ENCODE results near the gene CSNK1G3.
"Not testable (repeated sequence)": the region's sequence is repeated elsewhere in the genome, so short reads cannot be mapped to it uniquely, and the experiment has no call there.

CSNK1G3 gene

DNA sequence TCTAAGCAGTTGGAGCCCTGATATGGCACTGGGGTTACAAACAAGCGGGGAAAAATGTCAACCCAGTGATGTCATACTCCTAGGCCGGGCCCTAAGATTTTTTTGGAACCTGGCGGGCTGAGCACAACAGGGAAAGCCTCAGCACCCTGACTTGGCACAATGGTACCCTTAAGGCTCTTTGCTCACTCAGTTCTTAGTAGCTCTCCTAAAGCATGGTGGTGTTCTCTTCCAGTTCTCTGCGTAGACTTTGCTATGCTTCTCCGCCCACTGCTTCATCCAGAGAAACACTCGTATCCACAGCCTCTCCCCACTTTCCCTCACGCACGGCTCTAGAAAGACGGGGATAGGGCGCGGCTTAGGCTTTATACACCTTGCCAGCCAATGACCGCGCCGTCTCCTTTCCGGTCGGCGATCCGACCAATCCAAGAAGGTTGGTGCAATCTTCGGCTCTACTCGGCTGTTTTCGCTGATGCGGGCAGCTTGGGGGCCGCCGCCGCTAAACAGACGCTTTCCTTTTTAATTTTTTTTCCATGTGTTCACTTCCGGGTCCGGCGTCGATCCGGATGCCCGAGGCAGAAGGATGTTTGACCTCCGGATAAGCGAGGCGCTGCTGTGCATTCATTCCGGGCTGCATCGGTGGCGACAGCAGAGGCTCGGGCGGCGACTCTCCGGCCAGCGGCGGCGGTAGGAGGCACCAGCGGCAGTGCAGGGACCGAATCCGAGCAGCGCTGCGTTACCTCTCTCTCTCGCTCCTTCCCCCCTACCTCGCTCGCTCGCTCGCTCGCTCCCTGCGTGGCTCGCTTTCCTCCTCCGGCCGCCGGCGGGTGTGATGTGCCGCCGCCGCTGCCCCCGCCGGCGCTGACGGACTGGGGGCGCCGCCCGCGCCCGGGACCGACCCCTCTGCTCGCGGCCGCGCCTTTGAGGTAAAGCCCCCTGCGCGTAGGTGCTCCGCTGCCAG is at the start of gene CSNK1G3:
Gene CSNK1G3 (plus strand): TSS at position 530 of the 958 bp plus-strand sequence. CDS start 33,487 bp downstream, outside the sequence.
- peak; percentile 62 to 79 (median 79) for DNase-seq (ENCODE audit: low read depth in 3 of 3)

DNA sequence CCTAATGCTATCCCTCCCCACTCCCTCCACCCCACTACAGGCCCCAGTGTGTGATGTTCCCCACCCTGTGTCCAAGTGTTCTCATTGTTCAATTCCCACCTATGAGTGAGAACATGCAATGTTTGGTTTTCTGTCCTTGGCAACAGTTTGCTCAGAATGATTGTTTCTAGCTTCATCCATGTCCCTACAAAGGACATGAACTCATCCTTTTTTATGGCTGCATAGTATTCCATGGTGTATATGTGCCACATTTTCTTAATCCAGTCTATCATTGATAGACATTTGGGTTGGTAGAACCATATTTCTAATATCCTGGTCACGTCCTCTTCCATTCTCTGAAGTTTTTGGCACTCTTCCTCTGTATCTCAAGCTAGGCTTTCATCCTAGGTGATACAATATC is 45.1 kb upstream of the CSNK1G3 start:
- DNase-seq (ENCODE audit: low read depth in 3 of 3), result not testable (repeated sequence)

DNA sequence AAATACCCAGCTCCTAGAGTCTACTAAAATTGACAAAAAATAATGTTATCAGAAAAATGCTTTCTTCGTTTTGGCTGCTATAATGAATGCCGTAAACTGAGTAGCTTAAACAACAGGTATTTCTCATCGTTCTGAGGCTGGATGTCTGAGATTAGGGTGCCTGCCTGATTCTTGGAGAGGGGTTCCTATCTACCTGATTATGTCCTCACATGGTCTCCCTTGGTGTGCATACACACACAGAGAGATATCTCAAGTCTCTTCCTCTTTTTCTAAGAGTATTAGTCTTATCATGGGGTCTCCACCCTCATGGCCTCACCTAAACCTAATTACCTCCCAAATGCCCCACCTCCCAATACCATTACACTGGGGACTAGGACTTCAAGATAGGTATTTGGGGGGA is 40.6 kb upstream of the CSNK1G3 start:
- DNase-seq (ENCODE audit: low read depth in 3 of 3), result no peak

DNA sequence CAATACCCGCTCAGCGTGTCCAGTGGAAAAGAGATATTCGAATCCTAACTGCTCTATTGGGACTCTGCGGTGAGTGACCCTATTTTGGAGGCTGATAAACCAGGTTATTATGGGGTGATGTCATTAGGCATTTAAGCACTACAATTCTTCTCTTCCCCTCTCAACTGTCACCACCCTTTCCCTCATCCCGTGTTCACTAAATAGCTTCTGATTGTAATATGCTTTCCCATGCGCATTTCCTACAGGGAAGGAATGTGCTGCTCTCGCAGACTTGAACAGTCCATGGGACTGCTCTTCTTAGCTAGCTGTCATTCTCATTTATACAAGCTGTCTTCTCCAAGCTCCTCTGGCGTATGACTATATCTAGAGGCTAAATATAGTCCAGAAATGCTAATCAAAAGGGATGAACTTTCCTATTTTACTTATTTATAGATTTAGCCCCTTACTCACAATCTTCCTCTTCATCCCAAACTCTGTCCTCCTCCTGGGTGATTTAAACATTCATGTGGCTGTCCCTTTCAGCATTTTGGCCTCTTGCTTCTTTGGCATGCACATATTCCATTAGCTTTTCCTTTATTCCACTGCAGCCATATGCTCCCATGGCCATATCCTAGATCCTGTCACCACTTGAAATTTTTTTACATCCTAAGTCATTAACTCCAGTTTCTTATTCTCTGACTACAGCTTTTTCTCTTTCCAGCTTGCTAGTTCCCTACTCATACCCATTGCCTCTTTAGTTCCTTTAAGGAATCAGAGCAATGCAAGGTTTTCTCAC is 39.6 kb upstream of the CSNK1G3 start:
- no peak for DNase-seq (ENCODE audit: low read depth in 3 of 3)

DNA sequence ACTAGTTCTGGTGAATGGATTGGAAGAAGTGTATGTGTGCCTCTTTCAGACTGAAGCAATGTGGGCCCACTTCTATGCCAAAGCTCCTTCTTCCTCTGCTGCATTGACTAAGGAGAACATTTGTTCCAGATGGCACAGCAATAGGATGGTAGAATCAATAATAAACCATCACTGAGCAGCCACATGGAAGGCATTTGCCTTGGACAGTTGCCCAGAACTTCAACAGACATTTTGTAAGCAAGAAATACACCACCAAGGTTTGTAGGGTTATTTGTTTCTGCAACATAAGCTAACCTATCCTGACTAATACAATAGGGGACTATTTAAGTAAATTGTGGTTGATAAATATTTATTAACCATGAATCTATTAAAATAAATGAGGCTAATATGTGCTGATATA is 37.7 kb upstream of the CSNK1G3 start:
- DNase-seq (ENCODE audit: low read depth in 3 of 3), result no peak

DNA sequence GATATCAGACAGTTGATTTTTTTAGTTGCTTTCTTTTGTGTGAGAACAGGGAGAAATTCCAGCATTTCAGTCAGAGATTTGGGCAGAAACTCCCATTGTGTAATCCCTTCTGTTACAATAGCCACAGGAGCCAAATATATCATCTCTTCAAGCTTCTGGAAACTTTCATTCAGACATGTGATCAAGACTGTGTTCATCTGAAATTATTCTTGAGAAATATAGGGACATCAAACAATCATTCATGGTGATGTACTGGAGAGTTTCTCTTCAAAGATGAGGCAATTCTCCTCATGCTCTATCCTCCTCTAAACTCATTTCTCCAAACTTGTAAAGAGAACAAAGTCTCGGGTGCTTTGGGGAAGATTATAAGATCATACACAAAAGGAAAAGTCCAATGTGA is 35.2 kb upstream of the CSNK1G3 start:
- no peak for DNase-seq (ENCODE audit: low read depth in 3 of 3)

DNA sequence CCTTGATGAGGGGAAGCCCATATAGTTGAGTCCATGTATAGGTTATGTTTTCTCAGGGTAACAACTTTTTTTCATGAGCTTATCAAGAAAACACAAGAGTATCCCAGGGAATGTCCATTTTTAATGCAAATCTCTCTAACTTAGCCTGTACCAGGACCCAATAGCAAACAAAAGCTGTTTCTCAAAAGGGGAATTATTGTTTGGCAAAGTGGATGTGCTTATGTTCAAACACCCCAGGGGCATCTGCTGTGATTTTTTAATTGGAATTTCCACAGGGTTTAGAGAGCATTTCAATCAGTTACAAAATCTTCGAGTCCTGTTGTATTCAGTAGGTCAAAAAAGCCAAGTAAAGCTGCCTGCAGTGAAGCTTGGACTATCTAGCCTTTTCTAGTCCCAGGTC is 33.4 kb upstream of the CSNK1G3 start:
- DNase-seq (ENCODE audit: low read depth in 3 of 3), result no peak

DNA sequence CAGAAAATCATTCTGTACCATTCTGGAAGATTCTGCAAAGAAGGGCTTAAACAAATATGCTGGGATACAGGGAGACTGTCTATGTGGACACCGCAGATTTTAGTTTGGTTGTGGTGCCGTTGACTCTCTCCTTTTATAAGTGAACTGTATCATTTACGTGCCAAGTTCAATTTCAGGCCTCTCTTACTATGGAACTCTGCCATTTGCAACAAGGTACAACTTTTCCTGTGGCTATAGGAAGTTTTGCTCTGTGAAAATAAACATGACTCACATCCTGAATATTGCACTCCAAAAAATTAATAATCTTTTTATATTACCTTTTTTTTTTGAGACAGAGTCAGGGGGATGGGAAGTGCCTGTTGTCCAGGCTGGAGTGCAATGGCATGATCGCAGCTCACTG is 29.7 kb upstream of the CSNK1G3 start:
- no peak for DNase-seq (ENCODE audit: low read depth in 3 of 3)

DNA sequence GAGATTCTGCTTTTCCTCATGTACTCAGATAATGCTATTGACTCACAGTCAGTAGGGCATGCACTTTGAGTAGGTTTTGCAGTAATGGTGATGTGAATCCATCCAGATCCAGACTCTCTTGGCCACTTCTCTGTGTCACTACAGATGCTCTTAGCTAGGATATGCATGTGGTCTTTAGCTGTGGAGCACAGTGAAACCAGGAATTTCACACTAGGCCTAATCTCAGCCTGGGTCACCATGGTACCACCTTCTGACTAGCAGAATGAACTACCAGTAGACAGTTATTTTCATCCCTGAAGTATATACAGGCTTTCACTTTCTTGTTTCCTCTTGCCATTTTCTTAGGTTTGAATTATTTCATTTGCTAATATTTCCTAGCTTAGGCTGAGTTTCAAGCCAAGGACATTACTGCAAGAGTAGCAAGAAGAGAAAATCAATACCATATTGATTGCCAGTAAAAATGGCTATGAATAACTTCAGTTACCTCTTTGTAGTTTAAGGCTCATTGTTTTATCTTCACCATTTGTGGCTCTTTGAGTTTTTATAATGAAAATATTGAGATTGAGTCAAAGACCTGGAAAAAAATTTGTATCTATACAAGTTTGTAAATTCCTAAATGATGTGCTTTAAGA is 28.4 kb upstream of the CSNK1G3 start:
- no peak for DNase-seq (ENCODE audit: low read depth in 3 of 3)

DNA sequence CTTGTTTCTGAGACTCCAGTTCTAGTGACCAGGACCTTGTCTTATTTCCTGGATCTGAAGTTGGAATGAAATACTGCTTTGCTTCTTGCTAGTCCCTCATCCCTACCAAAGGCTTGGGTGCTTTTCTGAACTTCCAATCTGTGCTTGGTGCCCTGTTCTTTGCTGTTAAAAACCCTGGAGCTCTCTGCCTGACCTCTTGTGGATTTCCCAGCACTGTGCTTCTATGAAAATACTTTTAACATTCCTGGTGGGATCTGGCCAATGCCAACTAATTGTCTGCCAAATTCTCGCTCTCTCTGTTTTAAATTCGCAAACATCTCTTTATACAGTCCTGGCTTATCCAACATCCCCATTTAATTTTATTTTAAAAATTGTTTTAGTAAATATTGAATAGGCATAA is 26.7 kb upstream of the CSNK1G3 start:
- DNase-seq (ENCODE audit: low read depth in 3 of 3), result no peak

DNA sequence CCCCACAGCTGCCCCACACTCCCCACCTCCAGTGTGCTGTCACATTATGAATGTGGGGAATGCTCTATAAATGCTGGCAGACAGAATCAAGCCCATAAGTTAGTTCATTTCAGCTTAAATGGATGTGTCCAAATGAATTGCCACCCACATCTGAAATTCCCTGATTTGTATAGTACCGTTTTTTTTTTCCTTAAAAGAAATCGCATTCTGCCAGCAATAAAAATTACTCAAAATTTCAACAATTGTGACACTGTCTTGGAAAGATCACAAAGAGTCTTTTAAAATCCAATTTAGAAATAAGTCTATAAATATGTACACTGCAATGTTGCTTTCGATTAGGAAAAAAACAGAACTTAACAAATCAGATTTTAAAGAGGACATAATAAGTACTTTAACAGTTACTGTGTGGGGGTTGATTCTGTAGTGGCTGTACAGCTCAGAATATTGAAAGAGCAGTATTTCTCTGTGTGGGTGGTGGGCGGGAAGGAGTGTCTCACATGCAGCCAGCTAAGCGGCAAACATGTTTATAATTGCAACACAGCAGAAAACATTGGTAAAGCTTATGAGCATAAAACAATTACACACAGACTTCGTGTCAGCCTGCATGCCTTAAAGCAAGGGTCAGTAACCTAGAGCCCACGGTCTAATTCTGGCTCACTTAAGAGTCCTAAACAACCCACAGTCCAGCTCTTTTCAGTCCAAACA is 24.9 kb upstream of the CSNK1G3 start:
- no peak for DNase-seq (ENCODE audit: low read depth in 3 of 3)

DNA sequence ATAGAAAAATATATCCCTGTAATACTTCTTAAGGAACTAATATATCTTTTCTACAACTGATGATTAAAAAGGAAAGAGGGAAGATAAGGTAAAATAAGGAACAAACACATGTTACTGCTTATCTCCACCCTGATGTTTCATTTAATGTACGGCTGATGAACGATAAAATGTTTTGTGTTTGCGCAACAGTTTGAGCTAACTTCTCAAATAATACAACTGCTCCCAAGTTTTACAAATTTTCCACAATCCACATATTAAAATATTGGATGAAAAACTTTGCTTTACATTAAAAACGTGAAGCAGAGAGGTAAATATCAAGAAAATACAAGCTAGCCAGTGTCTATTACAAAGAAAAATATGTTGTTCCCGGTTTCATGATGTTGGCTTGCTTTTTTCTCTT is 21.0 kb upstream of the CSNK1G3 start:
- no peak for DNase-seq (ENCODE audit: low read depth in 3 of 3)

DNA sequence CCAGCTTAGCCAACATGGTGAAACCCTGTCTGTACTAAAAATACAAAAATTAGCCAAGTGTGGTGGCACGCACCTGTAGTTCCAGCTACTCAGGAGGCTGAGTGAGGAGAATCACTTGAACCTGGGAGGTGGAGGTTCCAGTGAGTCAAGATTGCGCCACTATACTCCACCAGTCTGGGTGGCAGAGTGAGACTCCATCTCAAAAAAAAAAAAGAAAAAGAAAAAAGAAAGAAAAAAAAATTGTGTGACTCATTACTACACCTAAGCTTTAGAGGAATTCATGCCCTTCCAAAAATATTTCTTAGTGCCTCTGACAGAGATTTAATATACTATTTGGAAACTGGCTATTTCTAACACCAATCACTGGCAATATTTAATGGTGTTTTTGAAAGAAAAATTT is 16.8 kb upstream of the CSNK1G3 start:
- DNase-seq (ENCODE audit: low read depth in 3 of 3), result not testable (repeated sequence)

DNA sequence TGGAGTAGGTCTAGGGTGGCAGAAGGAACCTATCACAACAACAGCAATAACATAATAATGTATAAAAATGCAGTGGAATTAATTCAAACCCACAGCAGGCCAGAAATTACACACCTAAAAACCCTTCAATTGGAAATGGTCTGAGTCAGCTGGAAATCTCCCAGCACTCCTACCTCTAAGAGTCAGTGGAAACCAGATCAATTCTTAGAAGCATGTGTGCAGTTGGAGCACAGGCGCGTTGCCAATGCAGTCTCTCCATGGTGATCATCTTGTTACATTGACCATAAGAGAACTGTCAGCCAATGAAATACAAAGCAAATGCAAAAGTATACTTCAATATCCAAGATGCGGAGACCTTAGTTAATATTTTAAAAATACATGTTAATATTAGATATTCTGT is 15.1 kb upstream of the CSNK1G3 start:
- no peak for DNase-seq (ENCODE audit: low read depth in 3 of 3)

DNA sequence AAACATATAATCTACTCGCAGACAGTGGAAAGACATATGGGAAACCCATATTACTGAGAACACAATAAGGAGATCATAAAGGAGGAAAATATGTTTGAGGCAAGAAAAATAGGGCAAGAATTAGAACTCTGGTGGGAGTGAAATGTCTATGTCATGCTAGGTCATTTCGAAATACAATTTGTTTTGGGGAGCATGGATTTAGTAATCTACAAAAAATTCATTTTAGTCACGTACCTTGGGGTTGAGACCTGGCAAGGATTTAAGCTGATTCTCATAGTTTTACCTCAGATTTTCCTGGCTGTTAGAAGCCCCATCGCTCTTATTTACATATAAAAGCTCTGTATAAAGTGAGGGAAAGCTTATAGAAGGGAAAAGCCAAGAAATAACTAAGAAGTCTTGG is 11.5 kb upstream of the CSNK1G3 start:
- DNase-seq (ENCODE audit: low read depth in 3 of 3), result no peak

DNA sequence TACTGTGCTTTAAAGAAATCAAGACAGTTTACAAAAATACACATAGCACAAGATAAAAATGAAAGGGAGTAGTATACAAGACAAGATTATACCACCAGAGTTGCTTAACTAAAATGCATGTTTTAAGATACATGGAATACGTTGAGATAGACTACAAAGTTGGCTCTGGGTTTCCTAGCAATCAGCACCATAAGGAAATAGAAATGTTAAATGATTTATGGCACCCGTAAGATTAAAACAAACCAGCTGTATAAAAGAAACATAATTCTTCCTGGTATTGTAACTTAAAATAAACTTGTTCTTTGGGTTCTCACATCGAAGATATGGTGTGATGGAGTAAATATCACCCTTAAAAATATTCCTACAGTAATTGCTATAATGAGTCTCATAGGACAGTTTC is 9.9 kb upstream of the CSNK1G3 start:
- no peak for DNase-seq (ENCODE audit: low read depth in 3 of 3)

DNA sequence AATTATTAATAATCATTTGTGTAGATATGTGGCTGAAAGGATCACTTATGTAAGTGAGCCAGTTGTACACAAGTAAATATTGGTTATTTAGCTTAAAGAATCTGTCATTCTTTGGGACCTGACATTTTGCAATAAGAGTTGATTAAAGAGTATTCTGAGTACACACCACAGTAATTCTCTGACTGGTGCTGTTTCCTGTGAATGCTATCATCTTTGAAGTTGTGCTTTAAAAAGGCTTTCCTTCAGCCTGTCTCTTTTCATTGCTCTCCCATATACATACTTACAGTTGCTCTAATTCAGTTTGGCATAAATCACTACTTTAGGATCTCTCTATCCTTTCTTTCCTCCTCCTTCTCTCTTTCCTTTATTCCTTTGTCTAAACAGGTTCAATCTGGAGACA is 8.7 kb upstream of the CSNK1G3 start:
- no peak for DNase-seq (ENCODE audit: low read depth in 3 of 3)

DNA sequence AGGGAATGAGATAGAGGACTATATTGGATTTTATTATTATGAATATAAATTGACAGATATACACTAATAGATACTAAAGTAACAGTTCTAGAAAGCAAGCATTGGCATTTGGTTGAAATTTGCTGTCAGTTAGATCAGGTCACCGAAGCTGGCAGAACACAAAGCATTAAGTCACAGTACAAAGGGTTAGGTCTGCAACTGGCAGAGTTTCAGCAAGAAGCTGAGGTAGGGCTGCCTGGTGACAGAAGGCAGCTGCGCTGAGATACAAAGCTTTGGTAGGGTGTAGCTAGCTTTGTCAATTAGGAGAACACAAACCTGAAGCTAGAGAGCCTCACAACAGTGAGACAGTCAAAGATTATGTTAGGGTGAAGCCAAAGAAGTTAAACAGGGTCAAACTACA is 6.3 kb upstream of the CSNK1G3 start:
- no peak for DNase-seq (ENCODE audit: low read depth in 3 of 3)

DNA sequence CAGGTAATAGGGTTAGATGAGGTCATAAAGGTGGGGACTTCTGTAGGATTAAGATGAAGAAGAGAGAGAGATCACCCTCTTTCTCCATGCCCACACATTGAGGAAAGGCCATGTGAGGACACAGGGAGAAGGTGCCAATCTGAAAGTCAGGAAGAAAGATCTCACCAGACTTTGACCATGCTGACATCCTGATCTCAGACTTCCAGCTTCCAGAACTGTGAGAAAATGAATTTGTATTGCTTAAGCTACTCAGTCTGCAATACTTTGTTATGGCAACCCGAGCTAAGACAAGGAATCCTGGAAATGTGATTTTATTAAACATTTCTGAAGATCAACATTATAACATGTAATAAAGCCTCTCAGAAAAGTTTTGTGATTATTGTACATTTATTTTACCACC is 3.5 kb upstream of the CSNK1G3 start:
- no peak for DNase-seq (ENCODE audit: low read depth in 3 of 3)

DNA sequence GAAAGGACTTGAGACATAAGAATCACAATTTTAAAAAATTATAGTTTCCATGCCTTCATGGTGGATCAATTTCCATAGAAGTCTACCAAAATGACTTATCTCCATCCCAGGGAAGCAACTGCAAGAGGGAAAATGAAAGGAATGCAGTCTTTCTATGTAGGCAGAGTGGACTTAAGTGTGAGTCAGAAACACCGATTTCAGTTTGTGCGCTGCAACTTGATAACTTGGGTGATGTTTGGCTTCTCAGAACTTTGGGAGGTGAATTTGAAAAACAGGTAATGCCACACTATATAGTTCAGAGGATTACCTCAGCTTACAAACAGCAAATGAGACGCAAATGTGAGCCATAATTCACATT is 708 bp upstream of the CSNK1G3 start:
- no peak for DNase-seq (ENCODE audit: low read depth in 3 of 3)

DNA sequence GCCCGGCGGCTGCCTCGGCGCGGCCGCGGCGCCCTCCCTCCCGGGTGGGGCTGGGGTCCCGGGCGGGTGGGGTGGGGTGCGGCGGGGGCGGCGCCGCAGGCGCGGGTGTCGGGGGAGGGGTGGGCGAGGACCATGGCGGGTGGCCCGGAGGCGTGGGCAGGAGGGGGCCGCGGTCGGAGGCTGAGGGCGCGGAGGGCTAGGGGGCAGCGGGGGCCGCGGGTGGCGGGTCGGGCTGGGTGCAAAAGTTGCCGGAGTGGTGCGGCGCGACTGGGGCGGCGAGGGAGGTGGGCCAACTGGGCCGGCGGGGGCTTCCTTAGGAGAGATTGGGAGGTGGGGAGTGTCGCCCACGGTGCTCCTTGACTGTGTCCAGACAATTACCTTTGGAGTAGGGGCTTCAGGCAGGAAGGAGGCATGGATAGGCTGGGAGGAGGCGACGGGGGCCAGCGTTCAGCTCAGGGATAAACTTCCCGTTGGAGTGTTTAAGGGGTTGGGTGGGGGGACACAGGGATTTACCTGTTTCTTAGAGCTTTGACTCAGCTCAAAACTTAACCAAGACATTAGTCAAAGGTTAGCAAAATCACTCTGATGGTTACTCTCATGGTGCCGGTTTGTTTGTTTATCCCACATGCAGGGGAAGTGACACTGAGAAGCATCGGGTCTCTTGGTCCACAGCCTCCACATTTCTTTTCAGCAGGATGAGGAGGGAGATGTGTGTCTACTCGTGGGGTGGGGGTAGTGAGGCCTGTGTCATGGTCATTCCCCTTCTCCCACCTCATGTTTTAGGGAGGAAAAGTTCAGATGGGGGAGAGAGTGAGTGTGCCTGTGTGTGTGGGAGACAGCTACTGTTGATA is 859 bp downstream of the CSNK1G3 start:
- DNase-seq (ENCODE audit: low read depth in 3 of 3), result peak in 2 of 3 experiments; percentile 4 to 18
